Trophoblast cell (in vitro differentiated cells and primary cell): ENCODE data around the gene GPRIN1.

Experiments used
- DNase-seq, 2 donors: peaks; one replicate each; pipeline ENCODE4 v3.0.0-alpha.2; 2016
- H2AFZ ChIP-seq: 2 replicates; pipeline ENCODE4 v1.6.1; 2013; ENCODE audit warnings: low read length, moderate library complexity, mild to moderate bottlenecking; ENCODE audit not compliant: insufficient read depth, poor library complexity
- H2AK5ac ChIP-seq: 2 replicates; pipeline ENCODE4 v1.6.1; 2013; ENCODE audit warnings: mild to moderate bottlenecking, low read length
- H2BK120ac ChIP-seq: 2 replicates; pipeline ENCODE4 v1.6.1; 2013; ENCODE audit warnings: low read length, mild to moderate bottlenecking, moderate library complexity; ENCODE audit not compliant: insufficient read depth, poor library complexity
- H2BK12ac ChIP-seq: 2 replicates; pipeline ENCODE4 v1.6.1; 2013; ENCODE audit warnings: mild to moderate bottlenecking, low read length, moderate library complexity
- H2BK5ac ChIP-seq: 2 replicates; pipeline ENCODE4 v1.6.1; 2013; ENCODE audit warnings: low read length, low read depth, moderate library complexity, mild to moderate bottlenecking; ENCODE audit not compliant: poor library complexity
- H3K14ac ChIP-seq: 2 replicates; pipeline ENCODE4 v1.6.1; 2013; ENCODE audit warnings: mild to moderate bottlenecking, low read length
- H3K18ac ChIP-seq: 2 replicates; pipeline ENCODE4 v1.6.1; 2013; ENCODE audit warnings: mild to moderate bottlenecking, low read length
- H3K23ac ChIP-seq: 2 replicates; pipeline ENCODE4 v1.6.1; 2013; ENCODE audit warnings: low read length
- H3K27ac ChIP-seq: 2 replicates; pipeline ENCODE4 v1.5.1; 2013; ENCODE audit warnings: low read depth, mild to moderate bottlenecking, inconsistent platforms, low read length, moderate library complexity
- H3K27me3 ChIP-seq: 2 replicates; pipeline ENCODE4 v1.6.1; 2013; ENCODE audit warnings: inconsistent platforms, mild to moderate bottlenecking, low read length, moderate library complexity; ENCODE audit not compliant: insufficient read depth
- H3K36me3 ChIP-seq, 2 experiments: 1 replicate in 1 of 2; 2 replicates in 1 of 2; pipeline ENCODE4 v1.6.1; 2013; ENCODE audit warnings: low read length in 2 of 2, mild to moderate bottlenecking in 2 of 2, moderate library complexity in 1 of 2; ENCODE audit not compliant: insufficient read depth in 2 of 2, control insufficient read depth in 1 of 2
- H3K4ac ChIP-seq: 2 replicates; pipeline ENCODE4 v1.6.1; 2013; ENCODE audit warnings: low read depth, mild to moderate bottlenecking, low read length, moderate library complexity
- H3K4me1 ChIP-seq, 2 experiments: 1 replicate in 1 of 2; 2 replicates in 1 of 2; pipeline ENCODE4 v1.6.1; 2013; ENCODE audit warnings: low read length in 2 of 2, mild to moderate bottlenecking in 2 of 2, moderate library complexity in 1 of 2; ENCODE audit not compliant: insufficient read depth in 2 of 2, control insufficient read depth in 1 of 2
- H3K4me2 ChIP-seq: 2 replicates; pipeline ENCODE4 v1.6.1; 2013; ENCODE audit warnings: inconsistent platforms, mild to moderate bottlenecking, low read length, moderate library complexity
- H3K4me3 ChIP-seq: 2 replicates; pipeline ENCODE4 v1.5.1; 2013; ENCODE audit warnings: mild to moderate bottlenecking, low read depth, low read length, inconsistent platforms
- H3K79me1 ChIP-seq: one replicate; pipeline ENCODE4 v1.6.1; 2013; ENCODE audit warnings: low read length
- H3K79me2 ChIP-seq: 2 replicates; pipeline ENCODE4 v1.6.1; 2013; ENCODE audit warnings: low read length, mild to moderate bottlenecking; ENCODE audit not compliant: control insufficient read depth, insufficient read depth, poor library complexity
- H3K9ac ChIP-seq: 2 replicates; pipeline ENCODE4 v1.6.1; 2013; ENCODE audit warnings: mild to moderate bottlenecking, low read length
- H3K9me3 ChIP-seq: 2 replicates; pipeline ENCODE4 v1.6.1; 2013; ENCODE audit warnings: low read depth, mild to moderate bottlenecking, control low read depth, inconsistent platforms, low read length; ENCODE audit not compliant: insufficient read depth
- H4K12ac ChIP-seq: 2 replicates; pipeline ENCODE4 v1.6.1; 2013; ENCODE audit warnings: low read depth, mild to moderate bottlenecking, low read length, moderate library complexity
- H4K8ac ChIP-seq: 2 replicates; pipeline ENCODE4 v1.6.1; 2013; ENCODE audit warnings: low read depth, mild to moderate bottlenecking, low read length, moderate library complexity
- H4K91ac ChIP-seq: one replicate; pipeline ENCODE4 v1.6.1; 2013; ENCODE audit warnings: low read depth, mild to moderate bottlenecking, low read length, moderate library complexity
- WGBS: extraction: QIAGEN DNeasy Blood & Tissue Kit; methylation state at CpG from one replicate; pipeline ENCODE4 v1.1.7; 2013; ENCODE audit warnings: missing lambda C conversion rate; ENCODE audit not compliant: insufficient read length, insufficient coverage; ENCODE audit errors: extremely low coverage; 5-methylcytosine and 5-hydroxymethylcytosine counted together

GPRIN1 gene

GRCh38 chr5:176644294-176644693 lies 34.3 kb upstream of the GPRIN1 start:
- Histone ChIP-seq H3K4me1 (peaks cover 11 to 12% of the 10 kb centered on the region in 2 experiments), H3K79me1 (peaks cover 10% of the 10 kb centered on the region), H2AFZ (no peak overlapping the region), H3K36me3 (no peaks in the 10 kb centered on the region), H3K4me3 (no peak overlapping the region), H4K8ac (no peak overlapping the region), H4K12ac (no peak overlapping the region), H3K9ac (no peak overlapping the region), H3K27me3 (no peaks in the 10 kb centered on the region), H2BK12ac (no peak overlapping the region), H3K23ac (no peak overlapping the region), H4K91ac (no peak overlapping the region), H2BK5ac (no peak overlapping the region), H2BK120ac (no peak overlapping the region), H3K4me2 (no peak overlapping the region), H3K79me2 (peaks cover 6% of the 10 kb centered on the region), H3K14ac (no peak overlapping the region), H3K4ac (no peak overlapping the region), H2AK5ac (no peak overlapping the region), H3K27ac (no peak overlapping the region), H3K18ac (no peak overlapping the region), H3K9me3 (no peaks in the 10 kb centered on the region)
- no peak for DNase-seq
- WGBS, result no CpG with 5 or more reads among the region's 9 CpGs

GRCh38 chr5:176643491-176644219 lies 33.7 kb upstream of the GPRIN1 start:
- H3K4me3 ChIP-seq, result no peak overlapping the region
- H3K79me1 ChIP-seq, result peaks cover 10% of the 10 kb centered on the region
- H3K18ac ChIP-seq, result no peak overlapping the region
- H4K91ac ChIP-seq, result no peak overlapping the region
- no peak for DNase-seq
- no peak overlapping the region for H2BK5ac ChIP-seq
- H3K79me2 ChIP-seq, result peaks cover 6% of the 10 kb centered on the region
- H4K8ac ChIP-seq, result no peak overlapping the region
- no peak overlapping the region for H3K4ac ChIP-seq
- H3K36me3 ChIP-seq, result no peaks in the 10 kb centered on the region
- H4K12ac ChIP-seq, result no peak overlapping the region
- no peak overlapping the region for H3K27ac ChIP-seq
- H3K23ac ChIP-seq, result no peak overlapping the region
- no peaks in the 10 kb centered on the region for H3K27me3 ChIP-seq
- no peak overlapping the region for H2BK12ac ChIP-seq
- no peak overlapping the region for H3K14ac ChIP-seq
- peaks cover 11 to 12% of the 10 kb centered on the region in 2 experiments for H3K4me1 ChIP-seq
- H3K9me3 ChIP-seq, result no peaks in the 10 kb centered on the region
- H3K9ac ChIP-seq, result no peak overlapping the region
- WGBS, result no CpG with 5 or more reads among the region's 11 CpGs
- no peak overlapping the region for H2BK120ac ChIP-seq
- no peak overlapping the region for H2AFZ ChIP-seq
- no peak overlapping the region for H2AK5ac ChIP-seq
- H3K4me2 ChIP-seq, result no peak overlapping the region

- H3K27me3 ChIP-seq, result no peaks in the 10 kb centered on the region
- H2AK5ac ChIP-seq, result no peak overlapping the region
- no peak overlapping the region for H3K27ac ChIP-seq
- peaks cover 5% of the 10 kb centered on the region for H3K79me2 ChIP-seq
- H3K36me3 ChIP-seq, result no peaks in the 10 kb centered on the region
- H2AFZ ChIP-seq, result no peak overlapping the region
- H3K18ac ChIP-seq, result no peak overlapping the region
- H3K4me1 ChIP-seq, result peaks cover 5 to 9% of the 10 kb centered on the region in 2 experiments
- peaks cover 9% of the 10 kb centered on the region for H3K79me1 ChIP-seq
- H3K4ac ChIP-seq, result no peak overlapping the region
- H2BK120ac ChIP-seq, result no peak overlapping the region
- no peak overlapping the region for H3K4me3 ChIP-seq
- H4K8ac ChIP-seq, result no peak overlapping the region
- H4K91ac ChIP-seq, result no peak overlapping the region
- H3K9ac ChIP-seq, result no peak overlapping the region
- H3K9me3 ChIP-seq, result no peaks in the 10 kb centered on the region
- no peak for DNase-seq
- no peak overlapping the region for H3K14ac ChIP-seq
- H2BK5ac ChIP-seq, result no peak overlapping the region
- no CpG with 5 or more reads among the region's 15 CpGs for WGBS
- H3K4me2 ChIP-seq, result no peak overlapping the region
- H3K23ac ChIP-seq, result no peak overlapping the region
- H2BK12ac ChIP-seq, result no peak overlapping the region
- no peak overlapping the region for H4K12ac ChIP-seq
Observed at GRCh38 chr5:176642675-176643490, 32.9 kb upstream of the GPRIN1 start.

GRCh38 chr5:176640616-176641015 lies 30.7 kb upstream of the GPRIN1 start:
- no peak for DNase-seq
- Histone ChIP-seq H3K36me3 (no peaks in the 10 kb centered on the region), H3K27me3 (no peaks in the 10 kb centered on the region), H4K12ac (no peak overlapping the region), H4K91ac (no peak overlapping the region), H3K4ac (no peak overlapping the region), H3K27ac (no peak overlapping the region), H2BK5ac (no peak overlapping the region), H3K18ac (no peak overlapping the region), H3K79me2 (no peaks in the 10 kb centered on the region), H3K14ac (no peak overlapping the region), H3K4me1 (no peaks in the 10 kb centered on the region), H2AK5ac (no peak overlapping the region), H3K9ac (no peak overlapping the region), H2AFZ (no peak overlapping the region), H2BK12ac (no peak overlapping the region), H3K4me3 (no peak overlapping the region), H3K4me2 (no peak overlapping the region), H2BK120ac (no peak overlapping the region), H3K9me3 (peaks cover 3% of the 10 kb centered on the region), H4K8ac (no peak overlapping the region), H3K23ac (no peak overlapping the region), H3K79me1 (no peaks in the 10 kb centered on the region)
- WGBS, result no CpG with 5 or more reads among the region's 4 CpGs
